ENCODE data around the gene SETD1B.
"Not testable (repeated sequence)": the region's sequence is repeated elsewhere in the genome, so short reads cannot be mapped to it uniquely, and the experiment has no call there.

Gene SETD1B

GRCh38 chr12:121827351-121828099, 23.7 kb downstream of the SETD1B start:
- DNase-seq (ENCODE audit: low read depth): no peak

GRCh38 chr12:121828306-121828705, 24.5 kb downstream of the SETD1B start:
- no peak for DNase-seq (ENCODE audit: low read depth)

- no peak for DNase-seq (ENCODE audit: low read depth)
Observed at GRCh38 chr12:121828826-121829225, 25.0 kb downstream of the SETD1B start.

GRCh38 chr12:121829250-121829918, 25.6 kb downstream of the SETD1B start:
- no peak for DNase-seq (ENCODE audit: low read depth)

- DNase-seq (ENCODE audit: low read depth): no peak
Observed at GRCh38 chr12:121830134-121830533, 26.3 kb downstream of the SETD1B start.

- no peak for DNase-seq (ENCODE audit: low read depth)
Observed at GRCh38 chr12:121830588-121831265, 26.9 kb downstream of the SETD1B start.

- DNase-seq (ENCODE audit: low read depth): no peak
Observed at GRCh38 chr12:121831571-121832245, 27.9 kb downstream of the SETD1B start.

- no peak for DNase-seq (ENCODE audit: low read depth)
Observed at GRCh38 chr12:121837680-121838079, 33.9 kb downstream of the SETD1B start.

- no peak for DNase-seq (ENCODE audit: low read depth)
Observed at GRCh38 chr12:121838126-121838525, 34.3 kb downstream of the SETD1B start.

- DNase-seq (ENCODE audit: low read depth): peak; percentile 99
Observed at GRCh38 chr12:121839106-121839992, 35.5 kb downstream of the SETD1B start.

- no peak for DNase-seq (ENCODE audit: low read depth)
Observed at GRCh38 chr12:121839993-121840761, 36.4 kb downstream of the SETD1B start.

- DNase-seq (ENCODE audit: low read depth): no peak
Observed at GRCh38 chr12:121843236-121843982, 39.6 kb downstream of the SETD1B start.

- DNase-seq (ENCODE audit: low read depth): no peak
Observed at GRCh38 chr12:121845701-121846100, 41.9 kb downstream of the SETD1B start.

- DNase-seq (ENCODE audit: low read depth): no peak
Observed at GRCh38 chr12:121849211-121849610, 45.4 kb downstream of the SETD1B start.

- DNase-seq (ENCODE audit: low read depth): no peak
Observed at GRCh38 chr12:121849665-121850064, 45.9 kb downstream of the SETD1B start.

GRCh38 chr12:121852392-121852791, 48.6 kb downstream of the SETD1B start:
- not testable (repeated sequence) for DNase-seq (ENCODE audit: low read depth)

GRCh38 chr12:121857322-121858246, 53.8 kb downstream of the SETD1B start:
- DNase-seq (ENCODE audit: low read depth): no peak

- no peak for DNase-seq (ENCODE audit: low read depth)
Observed at GRCh38 chr12:121858318-121858661, 54.5 kb downstream of the SETD1B start.
